Nucleus accumbens (tissue), 56 donors: ENCODE results near the gene PTPRH.
"Not testable (repeated sequence)": the region's sequence is repeated elsewhere in the genome, so short reads cannot be mapped to it uniquely, and the experiment has no call there.

ENCODE experiments used
- DNase-seq, 56 donors: peaks; one replicate each; lab custom pipeline; 2025; lab: John Stamatoyannopoulos, UW

PTPRH gene

DNA sequence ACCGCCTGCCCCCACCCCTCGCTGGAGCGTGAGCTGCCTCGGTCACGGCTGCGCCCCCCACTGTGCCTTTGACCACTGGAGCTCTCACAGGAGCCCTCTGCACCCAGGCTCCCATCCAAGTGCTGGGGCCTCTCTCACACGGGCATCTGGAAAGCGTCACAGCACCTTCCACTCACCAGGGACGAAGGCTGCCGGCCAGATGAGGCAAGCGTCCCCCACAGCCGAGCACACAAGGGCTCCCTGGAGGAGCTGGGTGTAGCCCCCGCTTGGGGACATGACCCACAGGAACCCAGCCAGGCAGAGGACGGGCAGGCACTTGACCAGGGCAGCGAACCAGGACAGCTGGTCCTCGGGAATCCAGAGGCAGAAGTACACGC lies 18.7 kb upstream of the PTPRH start:
- no peak for DNase-seq

DNA sequence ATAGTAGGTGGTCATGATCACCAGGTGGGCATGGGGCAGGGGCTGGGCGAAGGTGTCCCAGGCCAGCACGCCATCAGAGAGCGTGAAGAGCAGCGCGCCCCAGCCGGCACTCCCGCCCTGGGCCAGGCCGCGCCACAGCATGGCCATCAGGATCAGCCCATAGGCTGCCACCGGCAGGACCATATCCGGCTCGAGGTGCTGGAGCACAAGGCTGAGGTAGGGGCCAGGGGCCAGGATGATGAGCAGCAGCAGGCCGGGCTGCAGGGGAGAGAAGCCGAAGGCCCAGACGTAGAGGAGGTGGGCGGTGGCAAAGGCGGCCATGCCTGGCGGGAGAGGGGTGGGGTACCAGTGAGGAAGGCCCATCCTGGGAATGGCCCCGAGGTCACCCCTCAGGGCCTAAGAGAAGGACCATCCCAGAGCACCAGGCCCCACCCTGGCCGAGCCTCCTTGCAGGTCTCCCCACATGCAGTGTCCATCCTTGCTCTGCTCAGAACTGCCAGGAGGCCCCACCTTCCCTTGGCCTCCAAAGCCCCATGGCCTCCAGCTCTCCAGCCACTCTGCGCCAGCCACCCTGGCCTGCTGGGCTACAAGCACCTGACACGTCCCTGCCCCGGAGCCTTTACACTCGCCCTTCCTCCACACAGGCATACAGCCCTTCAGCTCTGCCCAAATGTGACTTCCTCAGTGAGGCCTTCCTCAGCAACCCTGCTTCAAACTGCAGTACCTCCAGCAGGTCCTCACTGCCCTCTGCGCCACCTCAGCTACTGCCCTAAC lies 18.1 kb upstream of the PTPRH start:
- no peak for DNase-seq

- DNase-seq: no peak
These were observed 17.5 kb upstream of the PTPRH start for GRCh38 chr19:55226788-55227187.

DNA sequence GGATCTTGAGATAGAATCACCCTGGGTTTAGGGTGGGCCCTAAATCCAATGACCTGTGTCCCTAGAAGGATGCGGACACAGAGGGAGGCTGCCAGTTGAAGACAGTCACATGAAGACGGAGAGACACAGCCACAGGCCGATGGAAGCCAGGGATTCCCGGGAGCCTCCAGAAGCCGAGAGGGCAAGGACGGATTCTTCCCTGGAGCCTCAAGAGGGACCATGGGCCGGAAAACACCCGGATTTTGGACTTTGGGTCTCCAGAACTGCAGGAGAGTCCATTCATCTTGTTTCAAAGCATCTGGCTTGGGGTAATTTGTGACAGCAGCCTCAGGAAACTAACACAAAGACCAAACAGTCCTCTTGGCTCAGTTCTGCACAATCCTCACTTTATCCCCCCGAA lies 17.0 kb upstream of the PTPRH start:
- DNase-seq: no peak

- no peak for DNase-seq
These were observed 16.2 kb upstream of the PTPRH start for GRCh38 chr19:55225415-55225958.

DNA sequence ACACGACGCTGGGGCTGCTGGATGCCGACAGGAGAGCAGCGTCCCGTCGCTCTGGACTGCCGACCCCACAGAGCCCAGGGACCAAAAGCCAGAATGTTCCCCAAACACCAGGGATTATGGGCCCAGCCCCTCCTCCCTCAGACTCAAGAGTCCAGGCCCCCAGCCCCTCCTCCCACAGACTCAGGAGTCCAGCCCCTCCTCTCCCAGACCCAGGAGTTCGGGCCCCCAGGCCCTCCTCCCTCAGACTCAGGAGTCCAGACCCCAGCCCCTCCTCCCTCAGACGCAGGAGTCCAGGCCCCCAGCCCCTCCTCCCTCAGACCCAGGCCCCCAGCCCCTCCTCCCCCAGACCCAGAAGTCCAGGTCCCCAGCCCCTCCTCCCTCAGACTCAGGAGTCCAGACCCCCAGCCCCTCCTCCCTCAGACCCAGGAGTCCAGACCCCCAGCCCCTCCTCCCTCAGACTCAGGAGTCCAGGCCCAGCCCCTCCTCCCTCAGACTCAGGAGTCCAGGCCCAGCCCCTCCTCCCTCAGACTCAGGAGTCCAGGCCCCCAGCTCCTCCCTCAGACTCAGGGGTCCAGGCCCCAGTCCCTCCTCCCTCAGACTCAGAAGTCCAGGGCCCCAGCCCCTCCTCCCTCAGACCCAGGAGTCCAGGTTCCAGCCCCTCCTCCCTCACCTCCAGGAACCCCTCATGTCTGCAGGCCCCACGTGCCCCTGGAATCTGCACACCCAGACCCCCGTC lies 15.5 kb upstream of the PTPRH start:
- DNase-seq: not testable (repeated sequence)

DNA sequence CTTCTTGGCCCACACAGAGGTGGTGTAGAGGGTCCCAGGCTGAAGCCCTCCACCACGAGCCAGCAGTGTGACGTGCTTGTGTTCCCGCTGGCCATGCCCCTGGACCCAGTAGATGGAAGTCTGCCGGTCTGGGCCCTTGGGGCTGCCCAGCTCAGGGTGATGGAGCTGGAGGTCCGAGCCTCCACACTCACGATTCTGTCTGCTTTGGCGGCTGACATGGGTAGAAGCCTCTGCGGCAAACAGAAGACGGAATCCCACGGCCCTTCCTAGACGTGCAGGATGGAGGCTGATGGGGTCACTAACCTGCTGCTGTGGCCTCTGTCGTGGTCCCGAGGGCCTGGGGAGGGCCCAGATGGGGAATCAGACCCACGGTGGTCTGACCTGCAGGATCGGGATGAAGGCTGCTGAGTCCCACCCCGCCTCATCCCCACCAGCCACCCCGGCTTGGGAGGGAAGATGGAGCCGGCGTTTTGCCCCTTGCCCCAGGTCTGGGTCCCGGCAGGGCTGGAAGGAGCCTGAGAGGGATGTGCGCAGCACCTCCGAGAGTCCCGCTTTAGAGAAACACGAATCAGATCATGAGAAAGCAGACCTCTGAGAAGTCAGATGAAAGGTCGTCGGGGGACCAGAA lies 14.9 kb upstream of the PTPRH start:
- no peak for DNase-seq

GRCh38 chr19:55223291-55224037 lies 14.2 kb upstream of the PTPRH start:
- DNase-seq: no peak

GRCh38 chr19:55220525-55220924 lies 11.2 kb upstream of the PTPRH start:
- DNase-seq: no peak

- DNase-seq: peak in 54 of 56 donors; percentile 2 to 91 (median 69)
These were observed 7.3 kb upstream of the PTPRH start for GRCh38 chr19:55216461-55217198.

- DNase-seq: no peak
These were observed 4.2 kb upstream of the PTPRH start for GRCh38 chr19:55213547-55213946.

GRCh38 chr19:55212447-55212846 lies 3.1 kb upstream of the PTPRH start:
- DNase-seq: no peak

GRCh38 chr19:55209693-55210472 lies 582 bp upstream of the PTPRH start:
- no peak for DNase-seq

- DNase-seq: peak in 36 of 56 donors; percentile 1 to 79 (median 30)
These were observed 2.4 kb downstream of the PTPRH start for GRCh38 chr19:55206664-55207500.

DNA sequence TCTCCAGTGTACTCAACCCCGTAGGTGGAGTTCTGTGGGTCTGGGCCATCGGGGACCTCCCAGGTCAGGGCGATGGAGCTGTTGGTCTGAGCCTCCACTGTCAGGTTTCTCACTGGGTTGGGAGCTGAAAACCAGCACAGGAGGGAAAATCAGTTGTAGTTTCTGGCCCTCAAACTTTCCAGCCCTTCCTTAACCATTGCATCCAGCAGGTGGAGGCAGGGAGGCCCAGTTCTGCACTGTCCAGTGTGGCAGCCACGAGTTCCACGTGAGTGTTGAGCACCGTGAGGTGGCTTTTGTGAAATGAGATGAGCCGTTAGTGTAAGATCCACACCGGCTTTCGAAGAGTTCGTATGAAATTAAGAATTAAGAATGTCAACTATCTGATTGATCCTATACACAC lies 7.1 kb downstream of the PTPRH start:
- not testable (repeated sequence) for DNase-seq

- no peak for DNase-seq
These were observed 9.6 kb downstream of the PTPRH start for GRCh38 chr19:55199620-55200204.

GRCh38 chr19:55198651-55199050 lies 10.7 kb downstream of the PTPRH start:
- DNase-seq: no peak

GRCh38 chr19:55197528-55197927 lies 11.8 kb downstream of the PTPRH start:
- DNase-seq: peak in 2 of 56 donors; percentile 4 to 9
